Stimulated activated naive B cell treated with anti-CD40 and anti-IgM and Interleukin-4, amounts not matched to agents 10 μg/mL and 1 μg/mL and 100 μg/mL, for 72 hours (primary cell): ENCODE measurements around the gene SLC39A11.
"Not testable (repeated sequence)": the region's sequence is repeated elsewhere in the genome, so short reads cannot be mapped to it uniquely, and the experiment has no call there.

Experiments
- ATAC-seq, 2 donors: fragments of 150-1000 bp; cut with Tn5 transposase; replicated peaks; 2 replicates each; pipeline ENCODE4 v1.10.0; 2021; ENCODE audit warnings: moderate library complexity in 1 of 2
- DNase-seq: peaks from one replicate; pipeline ENCODE4 v3.0.0; 2021
- H3K27ac Mint-ChIP-seq: one replicate; pipeline ENCODE4 v1.8.0; 2022; ENCODE audit warnings: mild to moderate bottlenecking, mixed read lengths
- H3K27me3 Mint-ChIP-seq, 2 donors: one replicate each; pipeline ENCODE4 v1.8.0; 2022; ENCODE audit warnings: mixed read lengths in 2 of 2
- H3K36me3 Mint-ChIP-seq, 2 donors: one replicate each; pipeline ENCODE4 v1.8.0; 2022; ENCODE audit warnings: mixed read lengths in 2 of 2, mild to moderate bottlenecking in 1 of 2
- H3K4me1 Mint-ChIP-seq, 2 donors: one replicate each; pipeline ENCODE4 v1.8.0; 2022; ENCODE audit warnings: mixed read lengths in 2 of 2, mild to moderate bottlenecking in 1 of 2
- H3K4me3 Mint-ChIP-seq, 2 donors: one replicate each; pipeline ENCODE4 v1.8.0; 2022; ENCODE audit warnings: mild to moderate bottlenecking in 2 of 2, mixed read lengths in 2 of 2, moderate library complexity in 1 of 2
- H3K9me3 Mint-ChIP-seq, 2 donors: one replicate each; pipeline ENCODE4 v1.8.0; 2022; ENCODE audit warnings: mixed read lengths in 2 of 2, mild to moderate bottlenecking in 1 of 2

Gene SLC39A11

DNA sequence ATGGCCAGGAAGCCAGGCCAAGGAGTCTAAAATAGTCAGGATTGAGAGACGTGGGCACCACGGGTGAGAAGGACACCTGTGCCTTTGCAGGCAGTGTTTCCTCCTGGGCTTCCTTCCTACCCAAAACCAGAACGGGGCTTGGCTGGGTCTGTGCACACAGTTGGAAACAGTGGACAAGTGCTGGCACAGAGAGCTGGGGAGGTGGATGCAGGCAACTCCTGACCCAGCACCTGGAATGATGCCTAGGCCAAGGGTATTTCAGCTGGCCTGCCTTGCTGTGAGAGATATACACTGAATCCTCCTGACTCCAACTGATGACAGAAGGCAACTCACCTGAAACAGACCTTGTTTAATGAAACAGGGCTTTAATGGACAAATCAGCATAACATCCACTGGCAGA, 186.2 kb downstream of the SLC39A11 start:
- Mint-ChIP-seq H3K27me3 (no peaks in the 10 kb centered on the region), H3K36me3 (peaks cover 19 to 30% of the 10 kb centered on the region in 2 donors), H3K4me1 (no peaks in the 10 kb centered on the region), H3K9me3 (peaks cover 0 to 4% of the 10 kb centered on the region in 2 donors), H3K4me3 (no peak overlapping the region), H3K27ac (no peak overlapping the region)
- ATAC-seq (no peak), DNase-seq (no peak)

DNA sequence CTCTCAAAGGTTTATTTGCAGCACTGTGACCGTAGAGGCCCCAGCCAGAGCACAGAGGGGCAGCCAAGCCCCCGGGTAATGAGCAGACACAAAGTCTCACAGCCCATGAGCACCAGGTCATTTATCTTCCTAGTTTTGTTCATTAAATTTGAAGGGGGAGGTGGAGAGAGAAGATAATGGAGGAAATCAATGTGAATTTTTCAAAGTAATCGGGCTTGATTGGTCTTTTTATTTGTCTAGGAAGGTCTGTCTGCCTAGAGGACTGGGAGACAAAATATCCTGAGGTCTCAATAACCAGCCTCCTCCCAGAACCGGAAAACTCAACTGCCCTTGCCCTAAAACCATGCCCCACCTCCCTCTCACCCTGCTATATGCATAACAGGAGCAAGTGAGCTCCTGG, 189.0 kb downstream of the SLC39A11 start:
- Mint-ChIP-seq H3K36me3 (peaks cover 28 to 39% of the 10 kb centered on the region in 2 donors), H3K4me3 (no peak overlapping the region), H3K4me1 (peaks cover 2 to 6% of the 10 kb centered on the region in 2 donors), H3K27ac (no peak overlapping the region), H3K27me3 (no peaks in the 10 kb centered on the region), H3K9me3 (peaks cover 0 to 4% of the 10 kb centered on the region in 2 donors)
- ATAC-seq (no peak), DNase-seq (no peak)

DNA sequence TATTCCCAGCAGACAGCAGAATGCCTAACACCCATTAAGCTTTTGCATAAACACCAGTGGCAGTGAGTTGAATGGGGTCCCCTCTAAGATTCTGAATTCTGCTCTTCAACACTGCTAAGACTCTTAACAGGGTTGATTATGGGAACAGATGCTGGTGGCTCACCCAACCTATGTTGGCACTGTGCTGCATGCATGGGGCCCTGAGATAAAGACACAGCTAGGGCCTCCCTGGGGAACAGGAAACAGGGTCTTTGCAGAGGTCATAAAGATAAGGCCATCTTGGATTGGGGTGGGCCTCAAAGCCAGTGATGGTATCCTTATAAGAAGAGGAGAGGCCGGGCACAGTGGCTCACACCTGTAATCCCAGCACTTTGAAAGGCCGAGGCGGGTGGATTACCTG, 190.8 kb downstream of the SLC39A11 start:
- Mint-ChIP-seq H3K4me3 (no peak overlapping the region), H3K36me3 (peaks cover 25 to 41% of the 10 kb centered on the region in 2 donors)
- no peak for ATAC-seq

GRCh38 chr17:72901083-72901482, 191.4 kb downstream of the SLC39A11 start:
- no peak overlapping the region for H3K27ac Mint-ChIP-seq
- no peaks in the 10 kb centered on the region for H3K27me3 Mint-ChIP-seq
- peaks cover 24 to 40% of the 10 kb centered on the region in 2 donors for H3K36me3 Mint-ChIP-seq
- peaks cover 2 to 6% of the 10 kb centered on the region in 2 donors for H3K4me1 Mint-ChIP-seq
- DNase-seq (no peak), ATAC-seq (no peak)
- peaks cover 0 to 3% of the 10 kb centered on the region in 2 donors for H3K9me3 Mint-ChIP-seq
- H3K4me3 Mint-ChIP-seq, result no peak overlapping the region

More for the DNA sequence above, 190.8 kb downstream of the SLC39A11 start:
- DNase-seq, result no peak
- no peaks in the 10 kb centered on the region for H3K27me3 Mint-ChIP-seq
- no peak overlapping the region for H3K27ac Mint-ChIP-seq
- peaks cover 2 to 6% of the 10 kb centered on the region in 2 donors for H3K4me1 Mint-ChIP-seq
- H3K9me3 Mint-ChIP-seq, result peaks cover 0 to 4% of the 10 kb centered on the region in 2 donors

DNA sequence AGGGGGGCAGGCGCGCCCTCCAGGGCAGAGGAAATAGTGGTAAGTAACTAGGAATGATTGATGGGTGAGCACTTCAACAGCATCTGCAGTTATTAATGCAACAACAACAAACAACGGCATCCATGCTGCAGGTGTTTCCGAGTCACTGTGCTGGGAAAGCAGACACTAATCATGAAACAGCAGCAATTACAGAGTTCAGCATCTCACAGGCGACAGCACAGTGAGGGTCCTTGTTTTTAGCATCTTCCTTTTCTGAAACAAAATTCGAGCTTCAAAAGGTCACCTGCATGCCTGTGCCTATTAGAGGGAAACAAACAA, 191.9 kb downstream of the SLC39A11 start:
- Mint-ChIP-seq H3K36me3 (peaks cover 20 to 36% of the 10 kb centered on the region in 2 donors), H3K4me1 (peaks cover 2 to 6% of the 10 kb centered on the region in 2 donors), H3K9me3 (no peaks in the 10 kb centered on the region), H3K27ac (no peak overlapping the region), H3K27me3 (no peaks in the 10 kb centered on the region), H3K4me3 (no peak overlapping the region)
- ATAC-seq (no peak), DNase-seq (no peak)

GRCh38 chr17:72898725-72899124, 193.8 kb downstream of the SLC39A11 start:
- Mint-ChIP-seq H3K27ac (no peak overlapping the region), H3K4me3 (no peak overlapping the region), H3K9me3 (peaks cover 0 to 2% of the 10 kb centered on the region in 2 donors), H3K36me3 (peaks cover 26 to 43% of the 10 kb centered on the region in 2 donors), H3K4me1 (peaks cover 2 to 6% of the 10 kb centered on the region in 2 donors), H3K27me3 (no peaks in the 10 kb centered on the region)
- DNase-seq (no peak), ATAC-seq (no peak)

GRCh38 chr17:72896288-72896687, 196.2 kb downstream of the SLC39A11 start:
- H3K4me1 Mint-ChIP-seq, H3K27me3 Mint-ChIP-seq, H3K4me3 Mint-ChIP-seq, DNase-seq, ATAC-seq, H3K9me3 Mint-ChIP-seq, H3K27ac Mint-ChIP-seq: not testable (repeated sequence)
- peaks cover 28 to 52% of the 10 kb centered on the region in 2 donors for H3K36me3 Mint-ChIP-seq

GRCh38 chr17:72891627-72892026, 200.9 kb downstream of the SLC39A11 start:
- Mint-ChIP-seq H3K27me3 (no peaks in the 10 kb centered on the region), H3K36me3 (peaks cover 30 to 49% of the 10 kb centered on the region in 2 donors), H3K9me3 (peaks cover 0 to 2% of the 10 kb centered on the region in 2 donors), H3K4me3 (no peak overlapping the region), H3K4me1 (peaks cover 8 to 12% of the 10 kb centered on the region in 2 donors), H3K27ac (no peak overlapping the region)
- no peak for DNase-seq
- ATAC-seq, result no peak

GRCh38 chr17:72890711-72891110, 201.8 kb downstream of the SLC39A11 start:
- H3K4me1 Mint-ChIP-seq, result peaks cover 8 to 12% of the 10 kb centered on the region in 2 donors
- H3K27ac Mint-ChIP-seq, result no peak overlapping the region
- ATAC-seq, result no peak
- H3K9me3 Mint-ChIP-seq, result peaks cover 5 to 6% of the 10 kb centered on the region in 2 donors
- H3K36me3 Mint-ChIP-seq, result peaks cover 36 to 58% of the 10 kb centered on the region in 2 donors
- no peak overlapping the region for H3K4me3 Mint-ChIP-seq
- DNase-seq, result no peak
- no peaks in the 10 kb centered on the region for H3K27me3 Mint-ChIP-seq

DNA sequence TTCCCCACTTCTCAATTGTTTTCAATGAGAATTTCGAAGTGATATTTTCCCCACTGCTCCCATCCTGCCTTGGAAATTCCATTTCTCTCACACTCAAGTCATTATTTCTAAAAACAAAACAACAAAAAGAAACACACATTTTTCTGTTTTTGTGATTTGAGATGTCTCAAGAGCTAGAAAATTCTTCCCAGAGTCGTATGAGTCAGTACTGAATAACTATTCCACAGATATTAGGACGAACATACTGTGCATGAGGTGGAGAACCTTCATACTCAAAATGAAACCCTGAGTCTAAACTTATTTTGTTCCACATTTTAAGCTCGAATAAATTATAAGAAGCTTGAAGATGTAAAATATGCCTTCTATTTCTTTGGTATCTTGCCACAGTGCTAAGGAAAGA, 204.6 kb downstream of the SLC39A11 start:
- peaks cover 8 to 12% of the 10 kb centered on the region in 2 donors for H3K4me1 Mint-ChIP-seq
- DNase-seq, result no peak
- H3K27me3 Mint-ChIP-seq, result no peaks in the 10 kb centered on the region
- no peak for ATAC-seq
- peaks cover 30 to 53% of the 10 kb centered on the region in 2 donors for H3K36me3 Mint-ChIP-seq
- no peak overlapping the region for H3K27ac Mint-ChIP-seq
- peaks cover 4 to 5% of the 10 kb centered on the region in 2 donors for H3K9me3 Mint-ChIP-seq
- H3K4me3 Mint-ChIP-seq, result no peak overlapping the region

GRCh38 chr17:72887322-72887721, 205.2 kb downstream of the SLC39A11 start:
- Mint-ChIP-seq H3K27me3 (no peaks in the 10 kb centered on the region), H3K36me3 (peaks cover 32 to 52% of the 10 kb centered on the region in 2 donors), H3K27ac (no peak overlapping the region), H3K9me3 (peaks cover 5% of the 10 kb centered on the region in 2 donors), H3K4me3 (no peak overlapping the region), H3K4me1 (peaks cover 8 to 12% of the 10 kb centered on the region in 2 donors)
- DNase-seq, result no peak
- ATAC-seq, result no peak

DNA sequence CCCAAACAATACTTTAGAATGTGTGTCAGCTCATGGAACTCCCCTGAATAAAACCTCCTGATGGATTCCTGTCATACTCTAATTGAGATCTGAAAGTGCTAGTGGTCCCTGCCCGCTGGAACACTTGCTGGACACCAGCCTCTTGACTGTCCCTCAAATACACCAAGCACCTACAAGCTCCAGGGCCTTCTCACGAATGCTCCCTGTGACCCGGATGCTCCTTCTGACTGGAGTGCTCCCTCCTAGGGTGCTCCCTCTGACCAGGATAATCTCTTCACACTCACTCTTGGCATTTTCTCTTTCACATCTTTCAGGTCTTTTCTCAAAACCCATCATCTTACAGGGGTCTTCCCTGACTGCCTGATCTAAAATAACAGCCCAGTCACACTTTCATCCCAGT, 205.9 kb downstream of the SLC39A11 start:
- peaks cover 37 to 55% of the 10 kb centered on the region in 2 donors for H3K36me3 Mint-ChIP-seq
- H3K4me3 Mint-ChIP-seq, result no peak overlapping the region
- H3K4me1 Mint-ChIP-seq, result peaks cover 8 to 12% of the 10 kb centered on the region in 2 donors
- no peak for ATAC-seq
- peaks cover 5 to 6% of the 10 kb centered on the region in 2 donors for H3K9me3 Mint-ChIP-seq
- no peaks in the 10 kb centered on the region for H3K27me3 Mint-ChIP-seq
- DNase-seq, result no peak
- no peak overlapping the region for H3K27ac Mint-ChIP-seq

- Mint-ChIP-seq H3K36me3 (peaks cover 41 to 51% of the 10 kb centered on the region in 2 donors), H3K27ac (no peak overlapping the region), H3K27me3 (no peaks in the 10 kb centered on the region), H3K4me3 (no peak overlapping the region), H3K9me3 (peaks cover 12 to 15% of the 10 kb centered on the region in 2 donors), H3K4me1 (no peaks in the 10 kb centered on the region)
- DNase-seq (no peak), ATAC-seq (no peak)
These were observed 208.4 kb downstream of the SLC39A11 start for GRCh38 chr17:72884066-72884465.

GRCh38 chr17:72883351-72883750, 209.1 kb downstream of the SLC39A11 start:
- Mint-ChIP-seq H3K4me3 (no peak overlapping the region), H3K4me1 (no peaks in the 10 kb centered on the region), H3K9me3 (peaks cover 13 to 18% of the 10 kb centered on the region in 2 donors), H3K36me3 (peaks cover 42 to 52% of the 10 kb centered on the region in 2 donors), H3K27ac (no peak overlapping the region), H3K27me3 (no peaks in the 10 kb centered on the region)
- DNase-seq (no peak), ATAC-seq (no peak)

DNA sequence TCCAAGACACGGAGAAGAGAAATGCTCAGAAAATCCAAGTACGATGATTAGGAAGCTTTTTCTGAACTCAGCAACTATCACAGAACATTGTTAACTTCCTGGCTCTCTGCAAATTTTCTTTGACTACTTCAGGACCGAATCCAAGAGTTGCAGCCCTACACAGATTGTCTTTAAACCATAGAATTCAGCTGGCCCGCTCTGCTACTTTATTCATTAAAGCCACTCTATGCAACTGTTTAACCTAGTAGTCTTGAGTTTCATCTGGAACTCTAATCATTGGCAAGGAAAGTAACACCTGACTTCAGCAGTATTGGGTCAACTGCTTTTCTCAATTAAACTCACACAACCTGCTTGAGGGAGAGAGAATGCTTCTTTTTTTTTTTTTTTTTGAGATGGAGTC, 210.1 kb downstream of the SLC39A11 start:
- no peak overlapping the region for H3K4me3 Mint-ChIP-seq
- DNase-seq (no peak), ATAC-seq (no peak)
- no peaks in the 10 kb centered on the region for H3K4me1 Mint-ChIP-seq
- H3K36me3 Mint-ChIP-seq, result peaks cover 47 to 53% of the 10 kb centered on the region in 2 donors
- peaks cover 18 to 23% of the 10 kb centered on the region in 2 donors for H3K9me3 Mint-ChIP-seq
- no peaks in the 10 kb centered on the region for H3K27me3 Mint-ChIP-seq
- H3K27ac Mint-ChIP-seq, result no peak overlapping the region

DNA sequence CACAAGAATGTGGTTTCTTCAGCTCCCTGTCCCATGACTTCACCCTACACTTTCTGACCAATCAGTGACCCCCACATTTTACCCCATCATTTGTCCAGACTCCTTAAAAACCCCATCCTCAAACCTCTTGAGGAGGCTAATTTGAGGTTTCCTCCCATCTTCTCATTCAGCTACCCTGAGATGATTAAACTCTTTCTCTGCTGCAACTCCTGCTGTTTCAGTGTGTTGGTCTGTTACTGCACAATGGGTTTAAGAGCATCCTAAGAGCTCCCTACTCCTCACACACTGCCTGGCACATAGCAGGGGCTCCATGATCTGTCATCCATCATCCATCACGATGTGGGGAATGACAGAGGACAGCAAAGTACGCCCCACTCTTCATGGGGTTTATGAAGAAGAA, 212.6 kb downstream of the SLC39A11 start:
- Mint-ChIP-seq H3K27me3 (no peaks in the 10 kb centered on the region), H3K9me3 (peaks cover 22 to 30% of the 10 kb centered on the region in 2 donors), H3K4me3 (no peak overlapping the region), H3K4me1 (no peaks in the 10 kb centered on the region), H3K36me3 (peaks cover 51 to 56% of the 10 kb centered on the region in 2 donors), H3K27ac (no peak overlapping the region)
- DNase-seq (no peak), ATAC-seq (no peak)
